GM12874 (cell line): ENCODE data around the gene LRRTM3.

Experiments
- CTCF ChIP-seq: IDR thresholded peaks from 2 replicates; pipeline ENCODE4 v1.5.1; 2011; ENCODE audit warnings: low read depth, mild to moderate bottlenecking, control low read depth, low read length, moderate library complexity; ENCODE audit not compliant: insufficient read depth

The LRRTM3 gene

DNA sequence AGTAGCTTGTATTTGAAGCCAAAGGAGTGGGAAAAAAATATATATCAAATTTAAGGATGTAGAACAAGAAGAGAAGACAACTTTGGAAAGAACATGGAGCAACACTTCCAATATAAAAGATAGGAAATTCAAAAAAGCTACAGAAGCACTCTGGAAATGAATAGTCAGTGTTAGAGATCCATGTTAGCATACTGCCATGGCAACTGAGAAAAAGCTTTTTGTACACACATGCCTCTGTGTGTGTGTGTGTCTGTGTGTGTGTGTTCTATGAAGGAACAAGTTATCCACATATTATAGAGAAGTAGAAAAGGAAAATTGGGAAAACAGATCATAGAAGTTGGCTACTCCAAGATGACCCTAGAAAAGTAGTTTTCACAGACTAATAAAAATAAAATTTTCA is 96.3 kb downstream of the LRRTM3 start:
- TF ChIP-seq CTCF: no peak

GRCh38 chr10:67033878-67034277 is 108.0 kb downstream of the LRRTM3 start:
- TF ChIP-seq CTCF: no peak

DNA sequence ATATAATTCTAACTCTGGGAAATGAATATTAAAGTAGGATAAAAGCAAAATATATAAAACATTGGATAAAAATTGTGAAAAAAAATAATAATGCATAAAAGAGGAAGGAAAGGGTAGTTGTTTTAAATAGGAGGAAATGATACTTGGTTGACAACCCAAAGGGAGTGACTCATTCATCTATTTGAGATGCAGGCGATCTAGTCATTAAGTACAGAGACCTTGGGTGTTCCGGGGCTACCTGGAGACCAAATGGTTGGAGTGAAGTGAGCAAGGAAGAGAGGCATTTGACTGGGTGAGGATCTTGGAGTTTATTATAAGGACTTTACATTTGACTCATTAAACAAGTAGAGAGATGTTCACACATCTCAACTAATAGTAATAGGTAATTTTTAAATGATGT is 111.0 kb downstream of the LRRTM3 start:
- TF ChIP-seq CTCF: no peak

DNA sequence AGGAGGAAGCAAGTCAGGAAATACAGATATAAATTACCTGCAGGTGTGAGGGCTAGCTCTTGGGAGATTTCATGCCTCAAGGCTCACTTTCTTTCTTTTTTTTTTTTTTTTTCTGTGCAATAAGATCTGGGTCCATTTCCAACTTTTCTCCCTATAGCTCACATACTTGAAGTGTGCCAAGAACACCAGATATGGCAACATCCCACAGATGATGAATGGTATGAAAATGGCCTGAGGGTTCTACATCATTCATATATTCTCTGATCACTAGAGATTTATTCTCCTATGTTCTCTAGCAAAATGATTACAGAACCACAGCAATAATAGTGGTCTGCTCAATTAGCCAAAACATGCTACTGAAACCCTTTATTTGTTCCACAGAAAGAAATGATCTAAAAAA is 117.2 kb downstream of the LRRTM3 start:
- no peak for TF ChIP-seq CTCF

DNA sequence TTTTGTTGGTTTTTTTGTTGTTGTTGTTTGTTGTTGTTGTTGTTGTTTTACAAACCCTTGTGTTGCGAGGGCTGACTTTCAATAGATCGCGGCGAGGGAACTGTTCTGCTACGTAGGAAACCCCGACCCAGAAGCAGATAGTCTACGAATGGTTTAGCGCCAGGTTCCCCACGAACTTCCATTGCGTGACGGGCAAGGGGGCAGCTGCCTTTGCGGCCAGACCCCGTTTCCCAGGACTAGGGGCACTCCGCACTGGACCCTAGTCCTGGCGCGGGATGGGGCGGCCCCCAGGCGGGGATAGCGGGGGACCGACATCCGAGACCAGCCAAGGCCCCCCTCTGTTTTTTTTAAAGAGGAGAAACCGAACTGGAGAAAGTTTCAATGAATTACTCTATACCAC is 119.6 kb downstream of the LRRTM3 start:
- TF ChIP-seq CTCF: no peak

- no peak for TF ChIP-seq CTCF
Observed at GRCh38 chr10:67046507-67046906, 120.7 kb downstream of the LRRTM3 start.

- TF ChIP-seq CTCF: no peak
Observed at GRCh38 chr10:67049988-67050387, 124.2 kb downstream of the LRRTM3 start.

GRCh38 chr10:67050415-67050814 is 124.6 kb downstream of the LRRTM3 start:
- TF ChIP-seq CTCF: no peak
